Left renal cortex interstitium (tissue), 4 donors: ENCODE results near the gene CLK3. TPM values are rescaled to one million over a fixed set of nuclear protein-coding genes. Genes with fewer than 3 reads are reported as not detected.
"Not testable (repeated sequence)": the region's sequence is repeated elsewhere in the genome, so short reads cannot be mapped to it uniquely, and the experiment has no call there.

Source experiments
- DNase-seq, 4 donors: peaks; one replicate each; pipeline ENCODE4 v3.0.0-alpha.2; 2013; ENCODE audit warnings: low read depth in 4 of 4, low spot score in 2 of 4, missing footprints in 1 of 4
- polyA plus RNA-seq, 4 donors: library from polyadenylated mRNA; unstranded; fragments of 120-200 nt; gene quantifications; one replicate each; pipeline ENCODE4 v1.2.1, GENCODE V29; 2013; ENCODE audit not compliant: insufficient read length in 4 of 4

The CLK3 gene
- polyA plus RNA-seq, 4 donors = 54.4 to 84.9 (median 76.3) TPM

DNA sequence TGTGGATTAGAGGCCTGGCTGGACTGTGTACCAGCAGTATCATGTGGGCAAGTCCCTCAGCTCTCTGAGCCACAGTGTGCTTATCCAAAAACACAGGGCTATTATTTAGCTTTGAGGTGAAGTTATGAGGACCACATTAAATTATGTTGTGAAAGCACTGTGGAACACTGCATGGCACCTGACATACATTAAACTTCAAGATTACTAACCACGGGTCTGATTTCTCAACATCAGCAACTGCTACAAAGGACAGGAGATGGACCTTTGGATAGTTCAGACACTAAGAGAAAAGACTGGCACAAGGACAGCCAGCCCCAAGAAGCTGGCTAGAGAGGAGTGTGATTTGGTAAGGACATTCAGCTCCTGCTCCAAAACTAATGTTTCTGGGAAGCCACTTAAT lies 21.3 kb downstream of the CLK3 start:
- DNase-seq = no peak

DNA sequence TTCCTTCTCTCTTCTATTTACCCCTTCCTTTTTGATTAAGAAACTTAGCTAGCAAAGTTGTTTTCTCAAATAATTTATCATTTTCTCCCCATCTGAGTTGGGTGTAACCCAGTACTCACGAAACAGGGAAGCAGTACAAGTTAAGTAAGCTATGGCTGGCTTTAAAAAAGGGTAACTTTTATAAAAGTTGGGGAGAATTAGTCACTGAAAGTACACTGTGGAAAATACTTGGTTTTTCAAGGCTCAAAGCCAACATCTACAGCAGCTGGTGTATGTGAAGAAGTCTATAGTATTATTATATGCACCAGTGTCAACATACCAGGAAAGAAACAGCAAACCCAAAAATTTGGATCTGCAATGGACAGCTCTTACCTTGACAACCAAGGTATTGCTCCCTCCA lies 25.5 kb downstream of the CLK3 start:
- DNase-seq = no peak

DNA sequence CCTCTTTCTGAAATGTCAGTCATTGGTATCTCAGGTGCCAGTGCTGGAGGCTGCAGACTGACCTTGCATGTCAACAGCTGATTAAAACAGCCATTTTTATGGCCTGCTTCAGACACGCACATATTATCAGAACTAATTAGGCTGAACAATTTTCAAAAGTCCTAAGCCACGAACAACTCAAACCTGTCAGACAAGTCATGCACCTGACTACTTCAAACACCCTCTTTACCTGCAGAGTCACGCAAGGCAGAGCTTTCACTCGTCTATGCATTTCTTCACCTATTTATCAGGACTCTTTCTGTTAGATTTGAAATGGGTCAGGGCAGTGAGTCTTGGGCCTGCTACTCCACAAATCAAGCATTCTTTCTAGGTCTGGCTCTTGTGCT lies 26.7 kb downstream of the CLK3 start:
- peak in 1 of 4 donors; percentile 25 for DNase-seq

DNA sequence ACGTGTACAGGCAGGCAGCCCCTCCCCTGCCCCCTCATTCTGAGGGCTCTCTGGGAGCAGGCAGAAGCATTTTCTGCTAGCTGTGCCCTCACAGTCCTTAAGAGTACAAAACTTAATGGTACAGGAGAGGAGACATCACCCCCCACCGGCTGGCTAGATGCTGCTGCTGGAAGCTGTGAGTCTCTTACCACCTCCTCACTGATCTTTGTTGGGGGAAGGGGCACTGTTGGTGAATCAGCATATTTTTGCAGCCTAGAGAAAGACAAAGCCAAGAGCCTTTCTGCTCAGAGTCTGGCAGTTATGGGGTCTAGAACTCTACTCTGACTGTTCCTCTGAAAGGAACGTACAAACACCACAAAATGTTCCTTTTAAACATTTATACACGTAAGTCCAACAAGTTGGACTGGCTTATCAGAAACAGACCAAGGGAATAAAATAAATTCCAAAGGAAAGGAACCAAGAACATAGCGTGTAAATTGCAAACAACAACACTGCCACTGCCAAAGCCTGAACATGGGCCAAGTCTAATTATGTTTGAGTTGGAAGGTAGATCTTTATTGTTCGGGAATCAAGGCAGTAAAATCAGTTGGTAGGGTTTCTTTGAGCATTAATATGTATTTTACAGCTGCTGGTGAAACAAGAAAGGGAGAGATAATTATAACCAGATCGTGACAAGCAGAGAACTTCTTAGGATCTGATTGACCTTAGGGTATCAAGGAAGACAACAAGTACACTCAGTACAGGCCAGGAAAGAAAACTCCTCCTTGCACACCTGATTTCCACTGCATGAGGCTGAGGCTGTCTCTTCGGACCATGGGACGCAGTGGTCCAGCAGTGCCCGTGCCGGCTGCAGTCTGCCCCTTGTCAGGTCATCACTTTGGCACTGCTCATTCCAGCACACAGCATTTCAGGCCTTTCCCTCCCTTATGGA lies 27.4 kb downstream of the CLK3 start:
- DNase-seq = no peak

DNA sequence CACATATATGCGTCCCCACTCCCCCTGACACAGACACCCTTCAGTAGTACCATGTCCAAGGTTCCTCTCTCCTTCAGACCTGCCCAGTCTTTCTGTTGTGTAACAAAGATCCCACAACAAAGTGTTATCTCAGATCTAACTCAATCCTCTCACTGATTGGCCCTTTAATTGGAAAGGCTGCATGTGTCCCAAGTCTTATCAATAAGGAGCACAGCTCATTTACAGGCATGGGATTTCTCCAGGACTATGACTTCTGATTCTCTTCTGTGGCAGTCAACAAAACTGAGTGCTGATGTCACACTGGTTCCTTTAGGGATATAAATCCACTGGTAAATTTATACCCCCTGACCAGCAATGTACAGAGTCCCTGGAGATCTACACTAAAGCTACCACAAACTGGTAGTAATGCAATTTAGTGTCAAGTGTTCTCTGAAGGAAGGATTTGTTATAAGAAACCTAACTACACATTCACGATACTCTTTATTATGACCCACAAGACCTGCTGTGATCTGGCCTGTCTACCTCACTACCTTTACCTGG lies 28.1 kb downstream of the CLK3 start:
- DNase-seq = no peak

DNA sequence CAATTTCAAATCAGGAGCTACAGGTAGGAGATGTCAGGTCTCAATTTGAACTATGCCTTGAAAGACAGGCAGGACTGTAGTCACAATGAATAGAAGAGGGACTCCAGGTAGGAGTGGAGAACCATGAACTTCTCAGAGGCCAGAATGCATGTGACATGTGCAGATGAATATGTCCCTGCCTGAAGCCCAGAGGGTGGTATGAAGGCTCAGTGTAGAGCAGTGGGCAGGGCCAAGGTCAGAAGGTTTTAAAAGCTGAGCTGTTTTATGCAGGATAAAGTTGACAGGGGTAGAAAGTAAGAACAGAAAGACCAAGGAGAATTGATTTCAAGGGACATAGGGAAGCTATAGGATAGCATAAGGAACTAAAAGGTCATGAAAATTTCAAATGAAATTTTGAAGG lies 30.8 kb downstream of the CLK3 start:
- DNase-seq = no peak

DNA sequence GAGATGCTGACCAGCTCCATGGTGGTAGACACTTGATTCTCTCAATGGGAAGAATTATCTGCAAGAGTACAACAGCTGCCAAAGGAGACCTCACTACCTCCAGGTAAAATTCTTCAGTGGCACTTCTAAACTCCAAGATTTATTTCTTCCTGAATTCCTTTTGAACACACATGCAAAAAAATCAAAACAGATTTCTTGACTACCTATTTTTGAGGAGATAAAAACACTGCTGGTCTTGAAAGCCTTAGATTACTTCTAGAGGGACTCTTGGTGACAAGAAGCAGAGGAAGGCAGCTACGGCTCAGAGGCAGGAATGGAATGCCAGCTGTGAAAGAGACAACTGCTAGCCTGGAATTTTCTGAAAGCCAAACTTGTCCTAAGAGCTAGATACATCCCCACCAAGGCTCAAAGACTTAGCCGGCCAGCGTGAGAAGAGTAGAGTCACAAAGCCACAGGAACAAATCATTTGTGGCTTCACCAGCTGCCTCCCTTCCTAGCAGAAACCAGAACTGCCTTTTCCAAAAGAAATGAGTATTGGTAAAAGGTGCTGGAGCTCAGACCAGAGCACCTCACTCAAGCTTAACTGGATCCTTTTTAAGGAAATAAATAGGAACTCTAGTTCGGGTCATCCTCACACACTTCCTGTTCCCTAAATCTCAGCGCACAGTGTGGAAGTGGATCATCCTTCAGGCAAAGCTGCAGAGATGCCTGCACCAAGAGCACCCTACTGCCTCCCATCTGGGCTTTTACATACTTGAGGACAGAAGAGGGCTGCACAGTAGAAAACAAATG lies 32.6 kb downstream of the CLK3 start:
- DNase-seq = no peak

DNA sequence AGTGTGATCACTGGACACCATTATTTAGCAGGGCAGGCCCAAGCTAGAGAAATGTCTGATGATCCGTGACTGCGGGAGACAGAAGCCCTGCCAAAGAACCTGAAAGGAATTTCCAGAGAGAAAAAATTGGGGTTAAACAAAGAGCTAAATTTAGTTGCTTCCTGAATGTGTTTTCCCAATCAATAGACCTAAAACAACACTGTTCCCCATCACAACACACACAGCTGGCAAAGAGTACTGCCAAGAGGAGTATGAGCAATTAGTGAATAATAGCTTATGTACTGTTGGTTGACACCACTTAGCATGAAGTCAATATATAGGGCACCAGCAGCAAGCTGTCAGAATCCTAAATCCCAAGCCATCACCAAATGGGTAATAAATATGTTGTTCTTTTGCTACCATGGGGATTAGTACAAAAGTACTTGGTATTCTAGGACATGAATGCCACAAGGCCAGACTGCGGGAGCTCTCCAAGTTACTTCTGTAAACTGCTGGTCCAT lies 35.7 kb downstream of the CLK3 start:
- no peak for DNase-seq

DNA sequence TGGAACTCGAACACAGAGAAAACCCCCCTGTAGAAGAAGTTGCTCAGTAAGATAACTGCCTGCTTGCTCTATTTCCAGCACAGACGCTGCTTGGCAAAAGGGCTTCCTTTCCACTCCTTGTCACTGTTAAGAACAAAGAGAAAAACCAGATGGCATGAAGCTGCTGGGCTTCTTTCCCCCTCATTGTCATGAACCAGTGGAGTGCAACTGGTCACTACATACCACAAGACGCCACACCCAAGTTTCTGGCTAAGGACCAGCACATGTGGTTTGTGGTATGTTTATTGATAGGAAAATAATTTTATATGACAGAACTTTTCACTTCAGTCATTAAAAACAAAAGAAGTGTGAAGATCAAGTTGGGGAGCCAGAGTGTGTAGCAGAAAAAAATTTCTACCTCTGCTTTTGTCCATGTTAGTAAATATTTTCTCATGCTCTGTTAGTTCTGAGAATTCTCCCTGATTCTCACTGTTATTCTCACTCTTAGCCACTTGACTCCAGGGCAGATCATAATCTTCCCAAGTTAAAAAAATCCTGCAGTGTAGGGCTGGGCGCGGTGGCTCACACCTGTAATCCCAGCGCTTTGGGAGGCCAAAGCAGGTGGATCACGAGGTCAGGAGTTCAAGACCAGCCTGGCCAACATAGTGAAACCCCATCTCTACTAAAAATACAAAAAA lies 37.9 kb downstream of the CLK3 start:
- DNase-seq = no peak

DNA sequence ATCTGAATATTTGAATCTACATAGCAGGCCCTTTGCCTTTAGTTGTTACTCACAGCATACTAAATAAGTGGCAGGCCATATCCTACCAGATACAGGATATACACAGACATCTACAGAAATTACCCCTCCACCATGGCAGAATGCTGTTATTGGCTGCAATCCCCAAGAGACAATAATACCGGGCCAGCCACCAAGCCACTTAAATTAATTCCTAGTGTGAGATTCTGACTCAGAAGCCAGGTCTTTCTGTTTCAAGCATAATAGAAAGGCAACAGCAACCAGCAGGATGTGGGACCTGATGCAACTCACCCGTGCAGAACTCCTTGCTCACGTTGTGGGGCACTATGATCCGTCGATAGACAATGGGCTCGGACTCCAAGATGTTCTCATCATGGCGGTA lies 39.8 kb downstream of the CLK3 start:
- DNase-seq = no peak

DNA sequence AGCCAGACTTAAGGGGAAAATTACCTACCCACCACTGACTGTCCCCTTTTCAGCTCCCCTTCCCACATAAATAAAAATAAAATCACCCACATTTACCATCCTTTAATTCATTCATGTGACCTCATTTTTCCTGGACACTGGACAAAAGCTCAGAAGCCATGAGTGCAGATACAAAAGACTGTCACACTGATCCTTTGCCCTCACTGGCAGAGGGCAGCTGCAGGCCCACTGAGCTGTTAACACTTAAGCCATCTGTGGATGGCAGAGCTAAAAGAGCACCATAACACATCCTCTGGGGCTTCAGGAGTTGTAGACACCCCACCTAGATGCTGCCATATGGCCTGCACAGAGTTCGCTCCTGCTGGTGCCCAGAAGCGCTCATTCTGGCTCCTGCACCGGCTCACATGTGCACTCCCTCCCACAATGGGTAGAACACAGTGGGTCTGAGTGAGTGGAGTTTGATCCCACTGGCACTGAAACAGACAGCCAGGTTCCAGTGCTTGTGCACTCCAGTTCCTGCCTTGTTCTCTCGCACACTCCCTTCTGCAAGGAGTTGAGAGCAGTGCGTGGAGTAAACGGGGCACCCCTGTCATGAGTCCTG lies 41.4 kb downstream of the CLK3 start:
- no peak for DNase-seq

DNA sequence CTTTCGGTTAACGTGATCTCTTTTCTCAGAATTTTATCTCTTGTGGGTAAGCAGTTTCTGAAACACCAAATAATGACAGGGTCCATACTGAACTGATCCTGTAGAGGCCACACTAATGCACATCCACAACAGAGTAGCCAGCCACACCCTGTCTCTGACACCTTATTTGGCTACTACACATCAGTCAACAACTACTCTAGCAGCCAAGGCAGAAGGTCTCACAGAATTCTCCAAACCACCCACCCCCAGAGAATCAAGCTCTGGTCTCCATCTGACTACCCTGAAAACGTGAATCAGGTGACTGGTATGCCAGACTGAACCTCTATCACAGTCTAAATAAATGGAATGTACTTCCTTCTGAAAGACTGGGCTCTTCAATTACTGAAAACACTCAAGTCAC lies 42.2 kb downstream of the CLK3 start:
- no peak for DNase-seq

DNA sequence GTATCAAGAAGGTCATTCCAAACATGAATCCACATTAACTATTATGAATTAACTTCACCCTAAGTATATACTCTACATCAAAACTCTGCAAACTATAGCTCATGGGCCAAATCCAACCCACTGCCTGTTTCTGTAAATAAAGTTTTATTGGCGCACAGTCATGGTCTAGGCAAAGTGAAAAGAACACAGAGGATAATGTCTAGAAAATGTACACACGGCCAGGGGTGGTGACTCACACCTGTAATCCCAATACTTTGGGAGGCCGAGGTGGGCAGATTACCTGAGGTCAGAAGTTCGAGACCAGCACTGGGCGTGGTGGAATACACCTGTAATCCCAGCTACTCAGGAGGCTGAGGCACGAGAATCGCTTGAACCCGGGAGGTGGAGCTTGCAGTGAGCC lies 45.6 kb downstream of the CLK3 start:
- DNase-seq = not testable (repeated sequence)

DNA sequence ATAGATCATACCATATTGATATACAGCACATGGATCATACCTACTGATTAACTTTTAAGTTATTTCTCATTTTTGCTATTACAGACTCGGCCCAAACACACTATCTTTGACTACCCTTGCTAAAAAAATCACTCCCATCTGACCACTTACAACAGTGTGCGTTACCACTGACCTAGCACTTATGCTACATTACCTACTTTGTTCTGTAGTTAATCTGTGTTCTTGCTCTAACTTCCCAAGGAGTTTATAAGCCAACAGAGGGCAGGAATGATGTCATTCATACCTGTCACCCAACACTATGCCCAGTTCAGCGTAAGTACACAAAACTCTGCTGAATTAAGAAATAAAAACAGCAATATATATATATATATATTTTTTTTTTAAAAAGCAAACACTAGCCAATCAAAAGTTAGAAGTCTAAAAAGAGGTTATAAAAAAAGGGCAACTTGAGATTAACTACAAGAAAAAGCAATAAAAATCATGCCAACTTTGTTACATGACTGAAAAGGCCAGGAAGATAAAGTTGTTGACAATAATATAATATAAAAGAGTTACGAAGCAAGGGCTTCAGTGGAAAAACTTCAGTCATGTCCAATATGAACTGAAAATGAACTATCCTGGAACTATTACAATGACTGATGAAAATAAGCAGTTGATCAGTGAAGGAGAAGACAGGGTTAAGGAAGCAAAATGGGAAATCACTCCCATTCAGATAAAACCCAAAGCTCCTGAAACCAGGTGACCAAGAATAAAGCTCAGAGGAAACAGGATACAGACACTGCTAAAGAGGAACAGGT lies 46.6 kb downstream of the CLK3 start:
- no peak for DNase-seq

DNA sequence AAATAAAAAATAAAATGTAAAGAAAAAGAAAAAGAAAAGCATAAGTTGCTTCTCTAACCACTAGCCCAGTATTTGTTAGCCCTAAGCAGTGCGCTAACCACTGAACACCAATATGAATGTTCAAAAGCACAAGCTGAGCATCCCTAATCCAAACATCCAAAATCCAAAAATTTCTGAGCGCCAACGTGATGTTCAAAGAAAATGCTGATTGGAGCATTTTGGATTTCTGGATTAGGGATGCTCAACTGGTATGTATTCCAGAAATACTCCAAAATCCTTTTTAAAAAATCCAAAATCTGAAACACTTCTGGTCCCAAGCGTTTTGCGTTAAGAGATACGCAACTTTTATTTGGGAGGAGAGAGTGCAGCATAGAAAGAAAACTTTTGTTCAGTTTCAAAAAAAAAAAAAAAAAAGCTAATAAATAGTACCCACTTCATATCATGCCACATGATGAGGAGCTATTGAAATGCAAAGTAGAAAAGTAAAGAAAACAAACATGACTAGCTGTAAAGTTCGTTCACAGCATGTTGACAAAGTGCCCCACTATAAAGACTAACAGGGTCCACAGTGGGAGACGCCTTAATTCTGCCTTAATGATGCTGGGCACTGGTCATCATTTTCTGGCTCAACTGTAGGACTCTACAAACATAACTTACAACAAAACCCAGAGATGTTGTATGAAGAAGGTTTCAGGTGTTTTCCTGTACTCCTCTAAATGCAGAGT lies 47.8 kb downstream of the CLK3 start:
- no peak for DNase-seq

DNA sequence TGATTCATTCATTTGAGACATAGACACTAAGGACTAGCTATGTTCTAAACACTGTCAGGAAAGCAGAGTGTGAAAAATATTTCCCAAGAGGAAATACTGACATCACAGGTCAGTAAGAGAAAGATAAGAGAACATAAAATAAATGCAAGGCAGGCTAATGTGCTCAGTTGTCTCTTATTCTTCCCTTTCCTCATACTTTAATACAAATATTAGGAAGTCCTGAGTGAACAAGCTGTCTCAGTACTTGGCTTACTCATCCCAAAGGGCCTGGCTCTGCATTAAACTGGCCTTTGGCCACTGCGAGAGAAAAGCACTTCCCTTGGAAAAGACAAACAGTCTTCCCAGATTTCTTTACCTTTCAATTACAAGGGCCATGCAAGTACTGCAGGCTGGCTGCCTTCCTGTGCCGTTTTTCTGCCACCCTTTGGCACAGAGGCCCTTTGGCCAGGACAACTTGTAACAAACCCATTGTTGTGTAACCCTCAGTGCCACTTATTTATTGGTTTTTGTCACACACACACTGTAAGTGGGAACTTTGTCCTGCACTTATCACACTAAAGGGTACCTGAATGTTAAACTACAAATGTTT lies 48.5 kb downstream of the CLK3 start:
- no peak for DNase-seq

DNA sequence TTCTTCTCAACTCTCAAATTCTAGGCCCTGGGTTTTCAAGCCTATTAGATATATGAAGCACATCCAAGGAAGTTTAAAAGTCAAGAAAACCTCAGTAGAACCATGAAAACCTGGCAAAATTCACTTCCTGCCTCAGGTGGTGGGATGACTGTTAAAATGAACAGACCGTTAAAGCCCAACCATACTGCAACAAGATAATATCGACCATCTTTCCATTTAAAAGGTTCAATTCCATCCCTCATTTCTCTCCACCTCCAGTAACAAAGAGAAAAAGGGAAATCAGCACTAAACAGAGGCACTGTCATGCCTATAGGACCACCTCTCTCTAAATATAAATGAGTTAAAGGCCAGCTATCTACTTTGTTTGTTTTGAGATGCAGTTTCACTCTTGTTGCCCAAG lies 49.0 kb downstream of the CLK3 start:
- no peak for DNase-seq

DNA sequence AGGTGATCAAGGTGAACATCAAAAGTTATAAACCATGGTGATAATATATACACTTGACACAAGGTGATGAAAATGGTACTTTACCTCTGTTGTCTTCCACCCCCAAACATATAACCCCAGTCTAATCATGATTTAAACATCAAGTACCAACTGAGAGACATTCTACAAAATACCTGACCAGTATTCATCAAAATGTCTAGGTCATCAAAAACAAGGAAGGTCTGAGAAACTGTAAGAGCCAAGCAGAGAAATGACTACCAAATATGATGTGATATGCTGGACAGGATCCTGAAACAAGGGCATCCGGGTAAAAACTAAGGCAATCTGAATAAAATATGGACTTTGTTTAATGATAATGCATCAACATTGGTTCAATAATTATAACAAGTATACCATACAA lies 52.3 kb downstream of the CLK3 start:
- DNase-seq = no peak

DNA sequence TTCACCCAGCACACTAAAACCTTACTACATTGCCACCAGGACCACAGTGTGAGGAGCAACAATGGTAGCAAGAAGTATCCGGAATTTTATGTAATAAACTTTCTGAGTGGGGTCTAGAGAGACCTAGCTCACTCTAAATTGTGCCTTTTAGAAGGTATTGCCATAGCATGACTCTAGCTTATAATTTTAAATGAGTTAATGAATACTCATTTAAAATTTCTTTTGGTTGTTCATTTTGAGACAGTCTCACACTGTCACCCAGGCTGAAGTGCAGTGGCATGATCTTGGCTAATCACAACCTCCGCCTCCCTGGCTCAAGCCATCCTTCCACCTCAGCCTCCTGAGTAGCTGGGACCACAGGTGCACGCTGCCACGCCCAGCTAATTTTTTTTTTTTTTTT lies 54.0 kb downstream of the CLK3 start:
- no peak for DNase-seq
